HCT116 (cell line): ENCODE results near the gene NPB.

Experiments
- ATF3 ChIP-seq: IDR thresholded peaks from 2 replicates; pipeline ENCODE4 v1.6.1; 2012
- CTCF ChIP-seq, 3 experiments: fragments of 200-600 bp in 1 of 3; sonication (generic) in 1 of 3; IDR thresholded peaks in 2 of 3; conservative IDR thresholded peaks in 1 of 3; 2 replicates each; pipeline ENCODE4 v1.5.1; 2012 to 2017; ENCODE audit warnings: low read depth in 2 of 3, low read length in 2 of 3, antibody characterized with exemption in 1 of 3, borderline replicate concordance in 1 of 3, control low read depth in 1 of 3, mild to moderate bottlenecking in 1 of 3, mixed read lengths in 1 of 3, mixed run types in 1 of 3, moderate library complexity in 1 of 3; ENCODE audit not compliant: insufficient read depth in 1 of 3
- EGR1 ChIP-seq: IDR thresholded peaks from 2 replicates; pipeline ENCODE4 v1.6.1; 2012; ENCODE audit warnings: low read depth
- ELF1 ChIP-seq: IDR thresholded peaks from 2 replicates; pipeline ENCODE4 v1.6.1; 2012; ENCODE audit warnings: low read depth, borderline replicate concordance
- EZH2 ChIP-seq: fragments of 200-600 bp; sonication (generic); IDR thresholded peaks from 2 replicates; pipeline ENCODE4 v1.6.1; 2017; ENCODE audit warnings: antibody characterized with exemption, mixed run types
- EZH2phosphoT487 ChIP-seq: fragments of 200-600 bp; IDR thresholded peaks from 2 replicates; pipeline ENCODE4 v1.6.1; 2018; ENCODE audit warnings: antibody characterized with exemption, borderline replicate concordance
- MAX ChIP-seq: IDR thresholded peaks from 2 replicates; pipeline ENCODE4 v1.6.1; 2012
- POLR2A ChIP-seq: IDR thresholded peaks from 2 replicates; pipeline ENCODE4 v1.7.0; 2011; ENCODE audit warnings: borderline replicate concordance; ENCODE audit not compliant: insufficient read depth, insufficient read length; ENCODE audit errors: extremely low read depth
- POLR2AphosphoS5 ChIP-seq: IDR thresholded peaks from 2 replicates; pipeline ENCODE4 v1.6.1; 2011; ENCODE audit warnings: mild to moderate bottlenecking, low read depth, low read length, moderate library complexity
- RAD21 ChIP-seq: IDR thresholded peaks from 2 replicates; pipeline ENCODE4 v1.6.1; 2012; ENCODE audit warnings: low read depth, mild to moderate bottlenecking
- REST ChIP-seq: IDR thresholded peaks from 2 replicates; pipeline ENCODE4 v1.6.1; 2012; ENCODE audit warnings: low read depth
- YY1 ChIP-seq: IDR thresholded peaks from 2 replicates; pipeline ENCODE4 v1.6.1; 2011; ENCODE audit warnings: low read length, low read depth, moderate library complexity, mild to moderate bottlenecking; ENCODE audit not compliant: insufficient replicate concordance; ENCODE audit errors: extremely low read depth
- ZBTB33 ChIP-seq: IDR thresholded peaks from 2 replicates; pipeline ENCODE4 v1.6.1; 2011; ENCODE audit warnings: mild to moderate bottlenecking, low read length, moderate library complexity; ENCODE audit not compliant: insufficient replicate concordance; ENCODE audit errors: extremely low read depth
- ZFX ChIP-seq: fragments of 450-650 bp; IDR thresholded peaks from 2 replicates; pipeline ENCODE4 v1.6.1; 2017

- TF ChIP-seq YY1 (no peak), RAD21 (no peak), CTCF (IDR thresholded peaks at IDR 0.05 in 2 of 3, conservative IDR thresholded peaks at IDR 0.05 in 1 of 3; ENCODE audit: borderline replicate concordance in 1 of 3, insufficient read depth in 1 of 3, low read depth in 2 of 3, low read length in 2 of 3) (no peak), POLR2A (no peak), EGR1 (no peak), ZBTB33 (no peak), MAX (no peak), ATF3 (no peak), POLR2AphosphoS5 (peak; percentile 57; the same call in 1 of the 2 replicates), EZH2 (no peak), ZFX (no peak), ELF1 (no peak), EZH2phosphoT487 (no peak), REST (no peak)
These were observed 36.2 kb upstream of the NPB start for GRCh38 chr17:81865733-81866439.
